K562 (cell line): ENCODE results near the gene SLC37A4. TPM values are rescaled to one million over a fixed set of nuclear protein-coding genes. Genes with fewer than 3 reads are reported as not detected.

Source experiments
- CCNT2 ChIP-seq: IDR thresholded peaks from 2 replicates; pipeline ENCODE4 v1.6.1; 2011; ENCODE audit warnings: borderline replicate concordance, low read depth, mild to moderate bottlenecking, moderate library complexity, mixed read lengths, low read length; ENCODE audit not compliant: insufficient read length; ENCODE audit errors: extremely low read depth
- CHD2 ChIP-seq: IDR thresholded peaks from 2 replicates; pipeline ENCODE4 v1.6.1; 2011; ENCODE audit warnings: low read depth, low read length
- CREB1 ChIP-seq, 2 experiments: sonication (generic) in 1 of 2; formaldehyde crosslinking in 1 of 2; IDR thresholded peaks; 2 replicates each; pipeline versions ENCODE4 v1.6.1 to v1.8.0; 2012 to 2022; ENCODE audit warnings: inconsistent platforms in 1 of 2, mild to moderate bottlenecking in 1 of 2, missing genetic modification reagents in 1 of 2, moderate library complexity in 1 of 2
- ETV5 ChIP-seq: sonication (generic); formaldehyde crosslinking; IDR thresholded peaks from 2 replicates; pipeline ENCODE4 v1.4.0; 2020; ENCODE audit warnings: low read depth, mild to moderate bottlenecking, missing genetic modification reagents
- IRF1 ChIP-seq: sonication (generic); formaldehyde crosslinking; IDR thresholded peaks from 2 replicates; pipeline ENCODE4 v1.8.0; 2022; ENCODE audit warnings: missing genetic modification reagents, mild to moderate bottlenecking, borderline replicate concordance
- JUN ChIP-seq, 2 experiments: sonication (generic) in 1 of 2; formaldehyde crosslinking in 1 of 2; IDR thresholded peaks; 2 replicates each; pipeline versions ENCODE4 v1.6.1 to v1.8.0; 2012 to 2022; ENCODE audit warnings: borderline replicate concordance in 2 of 2, mild to moderate bottlenecking in 2 of 2, improper control_type of control experiment in 1 of 2, low read depth in 1 of 2, low read length in 1 of 2, missing genetic modification reagents in 1 of 2
- KAT2B ChIP-seq: IDR thresholded peaks from one replicate; pipeline ENCODE4 v1.6.1; 2012; ENCODE audit warnings: low read depth, mild to moderate bottlenecking, control low read depth, inconsistent platforms, low read length, moderate library complexity
- MGA ChIP-seq: fragments of 450-650 bp; IDR thresholded peaks from 2 replicates; pipeline ENCODE4 v1.6.1; 2016; ENCODE audit warnings: mild to moderate bottlenecking, moderate library complexity
- NR2C2 ChIP-seq, 2 experiments: fragments of 200-800 bp in 1 of 2; sonication (Bioruptor generic) in 1 of 2; sonication (generic) in 1 of 2; formaldehyde crosslinking in 1 of 2; IDR thresholded peaks; 2 replicates each; pipeline versions ENCODE4 v1.6.1 to v1.8.0; 2016 to 2022; ENCODE audit warnings: mild to moderate bottlenecking in 1 of 2, missing compliant biosample characterization in 1 of 2, missing genetic modification characterization in 1 of 2, missing genetic modification reagents in 1 of 2
- RBFOX2 ChIP-seq: fragments of 200-400 bp; formaldehyde crosslinking; IDR thresholded peaks from 2 replicates; pipeline ENCODE4 v1.6.1; 2017; ENCODE audit warnings: low read depth, mild to moderate bottlenecking, low read length, moderate library complexity
- RFX7 ChIP-seq: fragments of 250-450 bp; sonication (Bioruptor Pico); IDR thresholded peaks from 2 replicates; pipeline ENCODE4 v1.5.1; 2021; ENCODE audit warnings: mild to moderate bottlenecking
- ZBTB17 ChIP-seq: fragments of 450-650 bp; formaldehyde crosslinking; IDR thresholded peaks from 2 replicates; pipeline ENCODE4 v1.4.0; 2020; ENCODE audit warnings: mild to moderate bottlenecking
- polyA plus RNA-seq, 8 experiments: library from polyadenylated mRNA; depleted of rRNA in 4 of 8; stranded (reverse) in 5 of 8; unstranded in 3 of 8; fragments of >200 nt; fragmentation: Nextera tagmentation in 2 of 8; fragmentation: Illumina TruSeq in 1 of 8; extraction: Ambion mirVana in 2 of 8; extraction: Trizol in 1 of 8; gene quantifications; 2 replicates each; pipeline versions ENCODE4 v1.2.1 to v1.2.3, GENCODE V29; 2011 to 2014; ENCODE audit warnings: inconsistent platforms in 1 of 8, missing spikeins in 1 of 8
- total RNA-seq, 7 experiments: library from RNA; depleted of rRNA in 6 of 7; stranded (reverse); fragments of >200 nt in 6 of 7; fragmentation: Illumina TruSeq in 2 of 7; extraction: Trizol in 2 of 7; gene quantifications; 2 replicates each; pipeline versions ENCODE4 v1.2.1 to v1.2.3, GENCODE V29; 2011 to 2021; ENCODE audit warnings: low replicate concordance in 1 of 7

The SLC37A4 gene
- total and polyA plus RNA-seq, 9 of the 15 experiments (the other 6 are each of a cell fraction or from before 2014, with no cell fraction given) = 24.7 to 73.9 (median 40.7) TPM

- TF ChIP-seq MGA = peak; percentile 76
- peak; percentile 100 for TF ChIP-seq NR2C2 (CRISPR knock-in tag; IDR thresholded peaks at IDR 0.05)
- TF ChIP-seq NR2C2 (tag; IDR thresholded peaks at IDR 0.05) = peak; percentile 100
- no peak for TF ChIP-seq ZBTB17
- no peak for TF ChIP-seq RFX7 (CRISPR knock-in tag)
- peak; percentile 5 for TF ChIP-seq CCNT2
- peak; percentile 4; the same call in 1 of the 2 replicates for TF ChIP-seq JUN (IDR thresholded peaks at IDR 0.05; ENCODE audit: borderline replicate concordance, low read depth, low read length)
- TF ChIP-seq JUN (CRISPR knock-in tag; IDR thresholded peaks at IDR 0.05; ENCODE audit: borderline replicate concordance) = peak; percentile 82; the same call in 1 of the 2 replicates
- peak; percentile 81 for TF ChIP-seq CREB1 (IDR thresholded peaks at IDR 0.05)
- peak; percentile 88 for TF ChIP-seq CREB1 (CRISPR knock-in tag; IDR thresholded peaks at IDR 0.05)
- no peak for TF ChIP-seq IRF1
- peak; percentile 98 for TF ChIP-seq RBFOX2
- TF ChIP-seq ETV5 (CRISPR knock-in tag) = peak; percentile 46; the same call in 1 of the 2 replicates
- TF ChIP-seq KAT2B = no peak
- TF ChIP-seq CHD2 = peak; percentile 18; the same call in 1 of the 2 replicates
These were observed 12.4 kb downstream of the SLC37A4 start, which contains the start of the genes RPS25 and TRAPPC4 (continued) for GRCh38 chr11:119018074-119018938.
